ENCODE data around the gene LRRC45.

Gene LRRC45

GRCh38 chr17:82051776-82052637 is 28.9 kb downstream of the LRRC45 start, which contains the start of the genes GPS1 and RFNG:
GPS1 (plus strand) TSS chr17:82051898; CDS start chr17:82051932, 34 bp downstream.
RFNG (minus strand) TSS chr17:82051811; CDS start chr17:82051766, 45 bp downstream.
- H3K4me1 ChIP-seq (ENCODE audit: control insufficient read depth, insufficient read depth, low read length): peaks cover 13% of the 10 kb centered on the region
- H3K9ac ChIP-seq (ENCODE audit: low read length): peak within 1 kb of the TSS; percentile 35
- H3K27me3 ChIP-seq (ENCODE audit: control insufficient read depth, insufficient read depth, low read length): no peaks in the 10 kb centered on the region
- no peak within 1 kb of the TSS for H3K27ac ChIP-seq (ENCODE audit: low read depth, low read length)
- peak within 1 kb of the TSS; percentile 75 for H3K4me3 ChIP-seq (ENCODE audit: low read length)
- H3K36me3 ChIP-seq (ENCODE audit: control insufficient read depth, insufficient read depth, low read length): peaks cover 24% of the 10 kb centered on the region

GRCh38 chr17:82052638-82053059 is 29.5 kb downstream of the LRRC45 start:
- Histone ChIP-seq H3K36me3 (ENCODE audit: control insufficient read depth, insufficient read depth, low read length) (peaks cover 29% of the 10 kb centered on the region), H3K4me1 (ENCODE audit: control insufficient read depth, insufficient read depth, low read length) (peaks cover 13% of the 10 kb centered on the region), H3K9ac (ENCODE audit: low read length) (peak overlapping the region; percentile 35), H3K27ac (ENCODE audit: low read depth, low read length) (no peak overlapping the region), H3K4me3 (ENCODE audit: low read length) (peak overlapping the region; percentile 75), H3K27me3 (ENCODE audit: control insufficient read depth, insufficient read depth, low read length) (no peaks in the 10 kb centered on the region)

GRCh38 chr17:82053130-82053529 is 30.0 kb downstream of the LRRC45 start:
- H3K4me1 ChIP-seq (ENCODE audit: control insufficient read depth, insufficient read depth, low read length): peaks cover 13% of the 10 kb centered on the region
- peaks cover 34% of the 10 kb centered on the region for H3K36me3 ChIP-seq (ENCODE audit: control insufficient read depth, insufficient read depth, low read length)
- H3K27me3 ChIP-seq (ENCODE audit: control insufficient read depth, insufficient read depth, low read length): no peaks in the 10 kb centered on the region
- H3K4me3 ChIP-seq (ENCODE audit: low read length): peak overlapping the region; percentile 75
- H3K9ac ChIP-seq (ENCODE audit: low read length): no peak overlapping the region
- no peak overlapping the region for H3K27ac ChIP-seq (ENCODE audit: low read depth, low read length)

GRCh38 chr17:82053556-82054263 is 30.6 kb downstream of the LRRC45 start:
- Histone ChIP-seq H3K4me3 (ENCODE audit: low read length) (peak overlapping the region; percentile 75), H3K27me3 (ENCODE audit: control insufficient read depth, insufficient read depth, low read length) (no peaks in the 10 kb centered on the region), H3K4me1 (ENCODE audit: control insufficient read depth, insufficient read depth, low read length) (peaks cover 13% of the 10 kb centered on the region), H3K36me3 (ENCODE audit: control insufficient read depth, insufficient read depth, low read length) (peaks cover 37% of the 10 kb centered on the region), H3K27ac (ENCODE audit: low read depth, low read length) (no peak overlapping the region), H3K9ac (ENCODE audit: low read length) (no peak overlapping the region)

- peaks cover 33% of the 10 kb centered on the region for H3K36me3 ChIP-seq (ENCODE audit: control insufficient read depth, insufficient read depth, low read length)
These were observed 31.4 kb downstream of the LRRC45 start for GRCh38 chr17:82054351-82055022.

GRCh38 chr17:82055023-82055964 is 32.2 kb downstream of the LRRC45 start:
- H3K9ac ChIP-seq (ENCODE audit: low read length): no peak overlapping the region
- H3K36me3 ChIP-seq (ENCODE audit: control insufficient read depth, insufficient read depth, low read length): peaks cover 33% of the 10 kb centered on the region
- H3K27me3 ChIP-seq (ENCODE audit: control insufficient read depth, insufficient read depth, low read length): no peaks in the 10 kb centered on the region
- no peak overlapping the region for H3K27ac ChIP-seq (ENCODE audit: low read depth, low read length)
- H3K4me3 ChIP-seq (ENCODE audit: low read length): no peak overlapping the region
- peaks cover 12% of the 10 kb centered on the region for H3K4me1 ChIP-seq (ENCODE audit: control insufficient read depth, insufficient read depth, low read length)

More at GRCh38 chr17:82054351-82055022, 31.4 kb downstream of the LRRC45 start:
- Histone ChIP-seq H3K4me3 (ENCODE audit: low read length) (no peak overlapping the region), H3K4me1 (ENCODE audit: control insufficient read depth, insufficient read depth, low read length) (peaks cover 13% of the 10 kb centered on the region), H3K27me3 (ENCODE audit: control insufficient read depth, insufficient read depth, low read length) (no peaks in the 10 kb centered on the region), H3K27ac (ENCODE audit: low read depth, low read length) (no peak overlapping the region), H3K9ac (ENCODE audit: low read length) (no peak overlapping the region)

- Histone ChIP-seq H3K9ac (ENCODE audit: low read length) (no peak overlapping the region), H3K36me3 (ENCODE audit: control insufficient read depth, insufficient read depth, low read length) (peaks cover 38% of the 10 kb centered on the region), H3K4me1 (ENCODE audit: control insufficient read depth, insufficient read depth, low read length) (peaks cover 6% of the 10 kb centered on the region), H3K27ac (ENCODE audit: low read depth, low read length) (no peak overlapping the region), H3K4me3 (ENCODE audit: low read length) (no peak overlapping the region), H3K27me3 (ENCODE audit: control insufficient read depth, insufficient read depth, low read length) (no peaks in the 10 kb centered on the region)
These were observed 33.0 kb downstream of the LRRC45 start for GRCh38 chr17:82055965-82056728.

- Histone ChIP-seq H3K27ac (ENCODE audit: low read depth, low read length) (no peak overlapping the region), H3K36me3 (ENCODE audit: control insufficient read depth, insufficient read depth, low read length) (peaks cover 45% of the 10 kb centered on the region)
These were observed 33.9 kb downstream of the LRRC45 start for GRCh38 chr17:82056729-82057621.

GRCh38 chr17:82058230-82058854 is 35.2 kb downstream of the LRRC45 start:
- Histone ChIP-seq H3K4me1 (ENCODE audit: control insufficient read depth, insufficient read depth, low read length) (no peaks in the 10 kb centered on the region), H3K27ac (ENCODE audit: low read depth, low read length) (no peak overlapping the region), H3K36me3 (ENCODE audit: control insufficient read depth, insufficient read depth, low read length) (peaks cover 51% of the 10 kb centered on the region), H3K9ac (ENCODE audit: low read length) (no peak overlapping the region), H3K4me3 (ENCODE audit: low read length) (no peak overlapping the region), H3K27me3 (ENCODE audit: control insufficient read depth, insufficient read depth, low read length) (no peaks in the 10 kb centered on the region)

More at GRCh38 chr17:82056729-82057621, 33.9 kb downstream of the LRRC45 start:
- Histone ChIP-seq H3K4me1 (ENCODE audit: control insufficient read depth, insufficient read depth, low read length) (peaks cover 6% of the 10 kb centered on the region), H3K4me3 (ENCODE audit: low read length) (no peak overlapping the region), H3K9ac (ENCODE audit: low read length) (no peak overlapping the region), H3K27me3 (ENCODE audit: control insufficient read depth, insufficient read depth, low read length) (no peaks in the 10 kb centered on the region)

GRCh38 chr17:82058855-82059249 is 35.7 kb downstream of the LRRC45 start:
- Histone ChIP-seq H3K27me3 (ENCODE audit: control insufficient read depth, insufficient read depth, low read length) (no peaks in the 10 kb centered on the region), H3K4me1 (ENCODE audit: control insufficient read depth, insufficient read depth, low read length) (no peaks in the 10 kb centered on the region), H3K27ac (ENCODE audit: low read depth, low read length) (no peak overlapping the region), H3K36me3 (ENCODE audit: control insufficient read depth, insufficient read depth, low read length) (peaks cover 49% of the 10 kb centered on the region), H3K4me3 (ENCODE audit: low read length) (no peak overlapping the region), H3K9ac (ENCODE audit: low read length) (no peak overlapping the region)
